CD14-positive monocyte (primary cell): Measurements from ENCODE around the gene KLHL41. TPM values are rescaled to one million over a fixed set of nuclear protein-coding genes. Genes with fewer than 3 reads are reported as not detected.

Source experiments
- DNase-seq, 3 donors: peaks; one replicate each; pipeline ENCODE4 v3.0.0-alpha.2; 2011 to 2022
- H2AFZ ChIP-seq: 2 replicates; pipeline ENCODE4 v1.6.0; 2012; ENCODE audit warnings: mild to moderate bottlenecking, low read depth, low read length, inconsistent platforms; ENCODE audit not compliant: insufficient read depth, poor library complexity, severe bottlenecking
- H3K27ac ChIP-seq, 2 donors: 1 replicate in 1 of 2; 2 replicates in 1 of 2; pipeline ENCODE4 v1.5.1; 2012 to 2013; ENCODE audit warnings: low read length in 2 of 2, control low read depth in 1 of 2, inconsistent platforms in 1 of 2, low read depth in 1 of 2, mild to moderate bottlenecking in 1 of 2
- H3K27me3 ChIP-seq, 2 donors: one replicate each; pipeline versions ENCODE4 v1.6.0 to v1.6.1; 2011 to 2013; ENCODE audit warnings: low read length in 2 of 2; ENCODE audit not compliant: control insufficient read depth in 2 of 2, insufficient read depth in 2 of 2
- H3K36me3 ChIP-seq, 2 donors: replicated peaks in 1 of 2; 1 replicate in 1 of 2; 2 replicates in 1 of 2; pipeline versions ENCODE4 v1.5.1 to v1.6.1; 2012 to 2013; ENCODE audit warnings: low read length in 2 of 2, control low read depth in 1 of 2, inconsistent platforms in 1 of 2, mild to moderate bottlenecking in 1 of 2; ENCODE audit not compliant: insufficient read depth in 2 of 2, control insufficient read depth in 1 of 2
- H3K4me1 ChIP-seq, 2 donors: 1 replicate in 1 of 2; 2 replicates in 1 of 2; pipeline versions ENCODE4 v1.5.1 to v1.6.1; 2012 to 2013; ENCODE audit warnings: low read length in 2 of 2, control low read depth in 1 of 2, inconsistent platforms in 1 of 2, mild to moderate bottlenecking in 1 of 2, moderate library complexity in 1 of 2; ENCODE audit not compliant: insufficient read depth in 2 of 2, control insufficient read depth in 1 of 2
- H3K4me2 ChIP-seq: replicated peaks from 2 replicates; pipeline ENCODE3; 2012; ENCODE audit warnings: low read length, moderate library complexity, mild to moderate bottlenecking; ENCODE audit not compliant: poor library complexity, severe bottlenecking; ENCODE audit errors: extremely low read depth
- H3K4me3 ChIP-seq, 3 experiments: fragments of 200-600 bp in 1 of 3; sonication (generic) in 1 of 3; replicated peaks in 1 of 3; 1 replicate in 2 of 3; 2 replicates in 1 of 3; pipeline ENCODE4 v1.5.1; 2011 to 2013; ENCODE audit warnings: low read length in 3 of 3, mild to moderate bottlenecking in 3 of 3, control low read depth in 2 of 3, low read depth in 2 of 3, inconsistent platforms in 1 of 3, moderate library complexity in 1 of 3
- H3K79me2 ChIP-seq: 2 replicates; pipeline ENCODE4 v1.6.0; 2012; ENCODE audit warnings: mild to moderate bottlenecking, control low read depth, inconsistent platforms, low read length, moderate library complexity; ENCODE audit not compliant: insufficient read depth
- H3K9ac ChIP-seq: 2 replicates; pipeline ENCODE4 v1.6.0; 2017; ENCODE audit warnings: low read length, mild to moderate bottlenecking; ENCODE audit not compliant: insufficient read depth, poor library complexity, severe bottlenecking
- H3K9me3 ChIP-seq, 2 donors: replicated peaks in 1 of 2; 1 replicate in 1 of 2; 2 replicates in 1 of 2; pipeline versions ENCODE4 v1.5.1 to v1.6.1; 2012 to 2013; ENCODE audit warnings: low read length in 2 of 2, control low read depth in 1 of 2; ENCODE audit not compliant: control insufficient read depth in 1 of 2, insufficient read depth in 1 of 2
- H4K20me1 ChIP-seq: 2 replicates; pipeline ENCODE4 v1.6.0; 2012; ENCODE audit warnings: mild to moderate bottlenecking, low read length, control low read depth, moderate library complexity; ENCODE audit not compliant: insufficient read depth
- H3K27ac Mint-ChIP-seq, 7 donors: one replicate each; pipeline ENCODE4 v1.8.0; 2020; ENCODE audit warnings: mild to moderate bottlenecking in 7 of 7, mixed read lengths in 7 of 7, moderate library complexity in 6 of 7, inconsistent platforms in 2 of 7
- H3K27me3 Mint-ChIP-seq, 3 donors: one replicate each; pipeline ENCODE4 v1.8.0; 2021 to 2022; ENCODE audit warnings: low read depth in 3 of 3, mild to moderate bottlenecking in 3 of 3, mixed read lengths in 3 of 3, moderate library complexity in 3 of 3, inconsistent platforms in 1 of 3
- H3K36me3 Mint-ChIP-seq, 2 donors: one replicate each; pipeline ENCODE4 v1.8.0; 2020; ENCODE audit warnings: mixed read lengths in 2 of 2, inconsistent platforms in 1 of 2, mild to moderate bottlenecking in 1 of 2
- H3K4me1 Mint-ChIP-seq: one replicate; pipeline ENCODE4 v1.8.0; 2020; ENCODE audit warnings: mild to moderate bottlenecking, mixed read lengths
- H3K4me3 Mint-ChIP-seq, 2 donors: one replicate each; pipeline ENCODE4 v1.8.0; 2020; ENCODE audit warnings: mild to moderate bottlenecking in 2 of 2, mixed read lengths in 2 of 2, moderate library complexity in 1 of 2
- H3K9me3 Mint-ChIP-seq, 7 donors: one replicate each; pipeline ENCODE4 v1.8.0; 2020 to 2022; ENCODE audit warnings: mixed read lengths in 7 of 7, mild to moderate bottlenecking in 6 of 7, moderate library complexity in 6 of 7, inconsistent platforms in 2 of 7
- WGBS: methylation state at CpG from one replicate; pipeline ENCODE4 v1.1.5; 2013; ENCODE audit warnings: missing lambda C conversion rate; ENCODE audit not compliant: insufficient coverage; 5-methylcytosine and 5-hydroxymethylcytosine counted together
- intact Hi-C, 2 donors: fragments of 100-400 bp; cut with micrococcal nuclease; formaldehyde crosslinking; loops; one replicate each; pipeline versions ENCODE4 v1.15.0 to v1.15.1; 2023
- polyA plus RNA-seq, 3 donors: library from polyadenylated mRNA; depleted of rRNA in 1 of 3; unstranded in 2 of 3; stranded (reverse) in 1 of 3; fragments of 300-500 nt in 2 of 3; fragments of >200 nt in 1 of 3; fragmentation: Illumina TruSeq in 2 of 3; gene quantifications; 1 replicate in 2 of 3; 2 replicates in 1 of 3; pipeline ENCODE4 v1.2.3, GENCODE V29; 2012 to 2021
- TF ChIP-seq, protein P1 (sequence below): fragments of 200-600 bp; IDR thresholded peaks from one replicate; pipeline ENCODE4 v1.8.0; 2022; ENCODE audit warnings: antibody characterized with exemption, mild to moderate bottlenecking

Gene KLHL41
- polyA plus RNA-seq, 3 donors: not detected

DNA sequence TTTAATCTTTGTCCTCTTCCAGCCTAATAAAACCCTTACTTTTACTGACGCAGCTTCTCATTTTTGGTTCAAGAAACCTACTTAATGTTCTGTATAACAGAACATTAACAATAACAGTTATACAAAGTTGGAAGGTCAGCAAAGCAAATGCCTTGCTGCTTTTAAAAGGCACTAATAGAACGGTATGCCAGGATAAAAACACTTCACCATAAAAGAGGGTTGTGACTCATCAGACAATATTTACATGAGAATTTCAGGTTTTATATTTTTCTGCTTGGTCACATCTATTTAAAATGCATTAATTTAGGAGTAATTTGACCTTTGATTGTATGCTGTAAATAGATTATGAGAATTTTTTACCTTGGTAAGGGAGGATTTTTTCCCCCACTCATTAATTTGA, 3.0 kb downstream of the KLHL41 start:
- H3K27ac Mint-ChIP-seq: no peak overlapping the region
- no peaks in the 10 kb centered on the region for H3K36me3 ChIP-seq
- H2AFZ ChIP-seq: no peak overlapping the region
- no peaks in the 10 kb centered on the region for H3K9me3 Mint-ChIP-seq
- no peaks in the 10 kb centered on the region for H3K4me1 ChIP-seq
- H3K4me2 ChIP-seq: no peak overlapping the region
- no CpG with 5 or more reads among the region's 2 CpGs for WGBS
- intact Hi-C loops: no loop called here
- TF ChIP-seq, protein P1, sequence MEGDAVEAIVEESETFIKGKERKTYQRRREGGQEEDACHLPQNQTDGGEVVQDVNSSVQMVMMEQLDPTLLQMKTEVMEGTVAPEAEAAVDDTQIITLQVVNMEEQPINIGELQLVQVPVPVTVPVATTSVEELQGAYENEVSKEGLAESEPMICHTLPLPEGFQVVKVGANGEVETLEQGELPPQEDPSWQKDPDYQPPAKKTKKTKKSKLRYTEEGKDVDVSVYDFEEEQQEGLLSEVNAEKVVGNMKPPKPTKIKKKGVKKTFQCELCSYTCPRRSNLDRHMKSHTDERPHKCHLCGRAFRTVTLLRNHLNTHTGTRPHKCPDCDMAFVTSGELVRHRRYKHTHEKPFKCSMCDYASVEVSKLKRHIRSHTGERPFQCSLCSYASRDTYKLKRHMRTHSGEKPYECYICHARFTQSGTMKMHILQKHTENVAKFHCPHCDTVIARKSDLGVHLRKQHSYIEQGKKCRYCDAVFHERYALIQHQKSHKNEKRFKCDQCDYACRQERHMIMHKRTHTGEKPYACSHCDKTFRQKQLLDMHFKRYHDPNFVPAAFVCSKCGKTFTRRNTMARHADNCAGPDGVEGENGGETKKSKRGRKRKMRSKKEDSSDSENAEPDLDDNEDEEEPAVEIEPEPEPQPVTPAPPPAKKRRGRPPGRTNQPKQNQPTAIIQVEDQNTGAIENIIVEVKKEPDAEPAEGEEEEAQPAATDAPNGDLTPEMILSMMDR: no peak
- H3K79me2 ChIP-seq: no peaks in the 10 kb centered on the region
- H3K4me3 ChIP-seq: no peak overlapping the region
- H3K4me1 Mint-ChIP-seq: no peaks in the 10 kb centered on the region
- H3K27me3 Mint-ChIP-seq: no peaks in the 10 kb centered on the region
- no peak overlapping the region for H3K9ac ChIP-seq
- no peak overlapping the region for H3K4me3 Mint-ChIP-seq
- no peak for DNase-seq
- no peaks in the 10 kb centered on the region for H3K9me3 ChIP-seq
- H4K20me1 ChIP-seq: no peaks in the 10 kb centered on the region
- H3K27me3 ChIP-seq: no peaks in the 10 kb centered on the region
- H3K27ac ChIP-seq: no peak overlapping the region
- H3K36me3 Mint-ChIP-seq: no peaks in the 10 kb centered on the region

DNA sequence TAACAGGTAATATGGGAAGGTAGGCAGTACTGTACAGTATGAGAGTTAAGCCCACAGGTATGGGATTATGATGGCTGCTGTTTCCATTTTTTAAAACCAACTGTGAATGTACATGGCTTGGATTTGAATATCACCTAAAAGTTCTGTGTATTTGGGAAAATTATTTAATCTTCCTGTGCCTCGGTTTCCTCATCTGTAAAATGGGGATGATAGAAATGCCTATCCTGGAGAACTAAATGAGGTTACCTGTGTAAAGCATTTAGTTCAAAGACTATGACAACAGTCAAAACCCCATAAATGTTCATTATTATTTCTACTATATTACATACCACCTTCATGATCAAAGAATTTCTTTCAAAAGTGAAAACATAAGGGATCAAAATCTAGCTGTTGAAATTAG, 3.6 kb downstream of the KLHL41 start:
- Histone ChIP-seq H3K9me3 (no peaks in the 10 kb centered on the region), H3K9ac (no peak overlapping the region), H3K27me3 (no peaks in the 10 kb centered on the region), H2AFZ (no peak overlapping the region), H3K79me2 (no peaks in the 10 kb centered on the region), H3K36me3 (no peaks in the 10 kb centered on the region), H3K27ac (no peak overlapping the region), H3K4me3 (no peak overlapping the region), H4K20me1 (no peaks in the 10 kb centered on the region), H3K4me1 (no peaks in the 10 kb centered on the region), H3K4me2 (no peak overlapping the region)
- TF ChIP-seq, protein P1: no peak
- Mint-ChIP-seq H3K27me3 (no peaks in the 10 kb centered on the region), H3K9me3 (no peaks in the 10 kb centered on the region), H3K27ac (no peak overlapping the region), H3K4me1 (no peaks in the 10 kb centered on the region), H3K36me3 (no peaks in the 10 kb centered on the region), H3K4me3 (no peak overlapping the region)
- no peak for DNase-seq
- no CpG with 5 or more reads among the region's 1 CpG for WGBS
- intact Hi-C loops: no loop called here
